ENCODE measurements around the gene PTH. TPM values are rescaled to one million over a fixed set of nuclear protein-coding genes. Genes with fewer than 3 reads are reported as not detected.
A peak's percentile ranks its signal among the peaks of the same experiment; 100 is the strongest.

The PTH gene
- total RNA-seq (not detected), polyA plus RNA-seq (not detected)

DNA sequence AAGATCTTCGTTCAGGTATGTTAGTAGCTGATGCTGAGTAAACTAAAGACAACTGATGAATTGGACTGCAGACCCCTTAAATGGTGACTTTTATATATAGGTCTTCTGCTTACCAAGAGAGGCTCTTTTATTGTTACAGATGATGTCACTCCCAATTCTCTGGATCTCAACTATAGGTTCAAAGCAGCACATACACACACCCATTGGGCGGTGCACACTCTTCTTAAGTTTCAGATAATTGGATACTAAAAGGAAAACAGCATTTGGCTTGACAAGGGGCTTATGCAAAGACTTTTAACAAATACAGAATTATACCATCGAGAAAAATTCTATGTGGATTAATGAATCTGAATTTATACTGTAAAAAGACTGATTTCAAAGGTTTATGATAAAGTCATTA, at the start of gene PTH:
TSS of gene PTH (minus strand) at position 69 of the 400 bp plus-strand sequence. CDS start 3,142 bp downstream, outside the sequence.
- Histone ChIP-seq H3K9ac (ENCODE audit: low read depth in 1 of 2, low read length in 2 of 2) (no peak within 1 kb of the TSS), H3K27ac (ENCODE audit: low read depth in 1 of 2, low read length in 2 of 2) (no peak within 1 kb of the TSS), H3K4me3 (ENCODE audit: low read depth in 1 of 3, low read length in 3 of 3) (no peak within 1 kb of the TSS), H3K36me3 (ENCODE audit: control insufficient read depth in 4 of 4, insufficient read depth in 3 of 4, low read depth in 1 of 4, low read length in 3 of 4) (no peaks in the 10 kb centered on the region), H3K4me1 (ENCODE audit: control insufficient read depth in 4 of 4, insufficient read depth in 4 of 4, low read length in 3 of 4) (no peaks in the 10 kb centered on the region), H3K9me3 (ENCODE audit: control insufficient read depth in 4 of 4, low read length in 3 of 4) (no peaks in the 10 kb centered on the region), H3K27me3 (ENCODE audit: control insufficient read depth in 4 of 4, insufficient read depth in 4 of 4, low read length in 3 of 4) (no peaks in the 10 kb centered on the region)
- DNase-seq (ENCODE audit: low spot score) = no peak
- WGBS = 85% methylated on average over 3 of the region's 3 CpGs
- TF ChIP-seq SP1 (IDR thresholded peaks at IDR 0.05) (no peak), NR2F2 (IDR thresholded peaks at IDR 0.05) (no peak), YY1 (IDR thresholded peaks at IDR 0.05) (no peak)
- TF ChIP-seq, protein P1, sequence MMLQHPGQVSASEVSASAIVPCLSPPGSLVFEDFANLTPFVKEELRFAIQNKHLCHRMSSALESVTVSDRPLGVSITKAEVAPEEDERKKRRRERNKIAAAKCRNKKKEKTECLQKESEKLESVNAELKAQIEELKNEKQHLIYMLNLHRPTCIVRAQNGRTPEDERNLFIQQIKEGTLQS (IDR thresholded peaks at IDR 0.05) = no peak
- TF ChIP-seq, protein P2, sequence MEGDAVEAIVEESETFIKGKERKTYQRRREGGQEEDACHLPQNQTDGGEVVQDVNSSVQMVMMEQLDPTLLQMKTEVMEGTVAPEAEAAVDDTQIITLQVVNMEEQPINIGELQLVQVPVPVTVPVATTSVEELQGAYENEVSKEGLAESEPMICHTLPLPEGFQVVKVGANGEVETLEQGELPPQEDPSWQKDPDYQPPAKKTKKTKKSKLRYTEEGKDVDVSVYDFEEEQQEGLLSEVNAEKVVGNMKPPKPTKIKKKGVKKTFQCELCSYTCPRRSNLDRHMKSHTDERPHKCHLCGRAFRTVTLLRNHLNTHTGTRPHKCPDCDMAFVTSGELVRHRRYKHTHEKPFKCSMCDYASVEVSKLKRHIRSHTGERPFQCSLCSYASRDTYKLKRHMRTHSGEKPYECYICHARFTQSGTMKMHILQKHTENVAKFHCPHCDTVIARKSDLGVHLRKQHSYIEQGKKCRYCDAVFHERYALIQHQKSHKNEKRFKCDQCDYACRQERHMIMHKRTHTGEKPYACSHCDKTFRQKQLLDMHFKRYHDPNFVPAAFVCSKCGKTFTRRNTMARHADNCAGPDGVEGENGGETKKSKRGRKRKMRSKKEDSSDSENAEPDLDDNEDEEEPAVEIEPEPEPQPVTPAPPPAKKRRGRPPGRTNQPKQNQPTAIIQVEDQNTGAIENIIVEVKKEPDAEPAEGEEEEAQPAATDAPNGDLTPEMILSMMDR (IDR thresholded peaks at IDR 0.05; ENCODE audit: low read depth, low read length, missing input control) = no peak
- TF ChIP-seq, protein P3, sequence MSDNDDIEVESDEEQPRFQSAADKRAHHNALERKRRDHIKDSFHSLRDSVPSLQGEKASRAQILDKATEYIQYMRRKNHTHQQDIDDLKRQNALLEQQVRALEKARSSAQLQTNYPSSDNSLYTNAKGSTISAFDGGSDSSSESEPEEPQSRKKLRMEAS (IDR thresholded peaks at IDR 0.05) = no peak

DNA sequence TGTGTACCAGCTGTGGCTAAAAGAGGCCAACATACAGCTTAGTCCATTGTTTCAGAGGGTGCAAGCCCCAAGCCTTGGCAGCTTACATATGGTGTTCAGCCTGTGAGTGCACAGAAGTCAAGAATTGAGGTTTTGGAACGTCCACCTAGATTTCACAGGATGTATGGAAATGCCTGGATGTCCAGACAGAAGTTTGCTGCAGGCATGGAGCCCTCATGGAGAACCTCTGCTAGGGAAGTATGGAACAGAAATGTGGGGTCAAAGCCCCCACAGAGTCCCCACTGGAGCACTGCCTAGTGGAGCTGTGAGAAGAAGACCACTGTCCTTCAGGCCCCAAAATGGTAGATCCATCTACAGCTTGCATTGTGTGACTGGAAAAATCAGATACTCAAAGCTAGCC, 42.2 kb upstream of the PTH start:
- Histone ChIP-seq H3K4me1 (ENCODE audit: control insufficient read depth in 4 of 4, insufficient read depth in 4 of 4, low read length in 3 of 4) (no peaks in the 10 kb centered on the region), H3K36me3 (ENCODE audit: control insufficient read depth in 4 of 4, insufficient read depth in 3 of 4, low read depth in 1 of 4, low read length in 3 of 4) (no peaks in the 10 kb centered on the region), H3K4me3 (ENCODE audit: low read depth in 1 of 3, low read length in 3 of 3) (peak overlapping the region in 1 of 3 donors; percentile 11), H3K9me3 (ENCODE audit: control insufficient read depth in 4 of 4, low read length in 3 of 4) (peaks cover 0 to 13% (median 8%) of the 10 kb centered on the region in 4 donors), H3K9ac (ENCODE audit: low read depth in 1 of 2, low read length in 2 of 2) (no peak overlapping the region), H3K27me3 (ENCODE audit: control insufficient read depth in 4 of 4, insufficient read depth in 4 of 4, low read length in 3 of 4) (no peaks in the 10 kb centered on the region), H3K27ac (ENCODE audit: low read depth in 1 of 2, low read length in 2 of 2) (no peak overlapping the region)
- TF ChIP-seq SP1 (IDR thresholded peaks at IDR 0.05) (no peak), NR2F2 (IDR thresholded peaks at IDR 0.05) (no peak), RAD21 (IDR thresholded peaks at IDR 0.05) (no peak), RXRA (IDR thresholded peaks at IDR 0.05) (no peak), YY1 (IDR thresholded peaks at IDR 0.05) (no peak), HNF4A (conservative IDR thresholded peaks at IDR 0.05) (no peak), FOXA2 (IDR thresholded peaks at IDR 0.05) (no peak), GABPA (IDR thresholded peaks at IDR 0.05 in 1 of 2, conservative IDR thresholded peaks at IDR 0.05 in 1 of 2) (no peak), FOXA1 (IDR thresholded peaks at IDR 0.05) (no peak), HNF4G (IDR thresholded peaks at IDR 0.05) (no peak), EGR1 (IDR thresholded peaks at IDR 0.05; ENCODE audit: low read depth in 2 of 2) (no peak), JUND (IDR thresholded peaks at IDR 0.05) (no peak), TAF1 (conservative IDR thresholded peaks at IDR 0.05) (no peak)
- TF ChIP-seq, protein P4, sequence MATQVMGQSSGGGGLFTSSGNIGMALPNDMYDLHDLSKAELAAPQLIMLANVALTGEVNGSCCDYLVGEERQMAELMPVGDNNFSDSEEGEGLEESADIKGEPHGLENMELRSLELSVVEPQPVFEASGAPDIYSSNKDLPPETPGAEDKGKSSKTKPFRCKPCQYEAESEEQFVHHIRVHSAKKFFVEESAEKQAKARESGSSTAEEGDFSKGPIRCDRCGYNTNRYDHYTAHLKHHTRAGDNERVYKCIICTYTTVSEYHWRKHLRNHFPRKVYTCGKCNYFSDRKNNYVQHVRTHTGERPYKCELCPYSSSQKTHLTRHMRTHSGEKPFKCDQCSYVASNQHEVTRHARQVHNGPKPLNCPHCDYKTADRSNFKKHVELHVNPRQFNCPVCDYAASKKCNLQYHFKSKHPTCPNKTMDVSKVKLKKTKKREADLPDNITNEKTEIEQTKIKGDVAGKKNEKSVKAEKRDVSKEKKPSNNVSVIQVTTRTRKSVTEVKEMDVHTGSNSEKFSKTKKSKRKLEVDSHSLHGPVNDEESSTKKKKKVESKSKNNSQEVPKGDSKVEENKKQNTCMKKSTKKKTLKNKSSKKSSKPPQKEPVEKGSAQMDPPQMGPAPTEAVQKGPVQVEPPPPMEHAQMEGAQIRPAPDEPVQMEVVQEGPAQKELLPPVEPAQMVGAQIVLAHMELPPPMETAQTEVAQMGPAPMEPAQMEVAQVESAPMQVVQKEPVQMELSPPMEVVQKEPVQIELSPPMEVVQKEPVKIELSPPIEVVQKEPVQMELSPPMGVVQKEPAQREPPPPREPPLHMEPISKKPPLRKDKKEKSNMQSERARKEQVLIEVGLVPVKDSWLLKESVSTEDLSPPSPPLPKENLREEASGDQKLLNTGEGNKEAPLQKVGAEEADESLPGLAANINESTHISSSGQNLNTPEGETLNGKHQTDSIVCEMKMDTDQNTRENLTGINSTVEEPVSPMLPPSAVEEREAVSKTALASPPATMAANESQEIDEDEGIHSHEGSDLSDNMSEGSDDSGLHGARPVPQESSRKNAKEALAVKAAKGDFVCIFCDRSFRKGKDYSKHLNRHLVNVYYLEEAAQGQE (IDR thresholded peaks at IDR 0.05) = no peak
- TF ChIP-seq, protein P2 (IDR thresholded peaks at IDR 0.05; ENCODE audit: low read depth, low read length, missing input control) = no peak
- TF ChIP-seq, protein P5, sequence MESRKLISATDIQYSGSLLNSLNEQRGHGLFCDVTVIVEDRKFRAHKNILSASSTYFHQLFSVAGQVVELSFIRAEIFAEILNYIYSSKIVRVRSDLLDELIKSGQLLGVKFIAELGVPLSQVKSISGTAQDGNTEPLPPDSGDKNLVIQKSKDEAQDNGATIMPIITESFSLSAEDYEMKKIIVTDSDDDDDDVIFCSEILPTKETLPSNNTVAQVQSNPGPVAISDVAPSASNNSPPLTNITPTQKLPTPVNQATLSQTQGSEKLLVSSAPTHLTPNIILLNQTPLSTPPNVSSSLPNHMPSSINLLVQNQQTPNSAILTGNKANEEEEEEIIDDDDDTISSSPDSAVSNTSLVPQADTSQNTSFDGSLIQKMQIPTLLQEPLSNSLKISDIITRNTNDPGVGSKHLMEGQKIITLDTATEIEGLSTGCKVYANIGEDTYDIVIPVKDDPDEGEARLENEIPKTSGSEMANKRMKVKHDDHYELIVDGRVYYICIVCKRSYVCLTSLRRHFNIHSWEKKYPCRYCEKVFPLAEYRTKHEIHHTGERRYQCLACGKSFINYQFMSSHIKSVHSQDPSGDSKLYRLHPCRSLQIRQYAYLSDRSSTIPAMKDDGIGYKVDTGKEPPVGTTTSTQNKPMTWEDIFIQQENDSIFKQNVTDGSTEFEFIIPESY (IDR thresholded peaks at IDR 0.05) = no peak
- TF ChIP-seq, protein P1 (IDR thresholded peaks at IDR 0.05) = no peak
- TF ChIP-seq, protein P3 (IDR thresholded peaks at IDR 0.05) = no peak
- WGBS = 67% methylated on average over 1 of the region's 1 CpG
- no peak for DNase-seq (ENCODE audit: low spot score)

All from liver (tissue), 9 donors.